HCT116 (cell line): Measurements from ENCODE around the gene ADAM23. TPM values are rescaled to one million over a fixed set of nuclear protein-coding genes. Genes with fewer than 3 reads are reported as not detected.

Experiments
- ATAC-seq: fragments of 200-7000 bp; cut with Tn5 transposase; 2 replicates; pipeline ENCODE4 v1.9.1; 2020; ENCODE audit warnings: mild to moderate bottlenecking, moderate library complexity
- BruUV-seq: library from RNA; stranded (reverse); fragments of 400-500 nt; replicated peaks from 2 replicates; lab custom pipeline; 2021; lab: Mats Ljungman, UMichigan
- CTCF ChIA-PET: fragments of 300-600 bp; sonication (Branson Sonifier 250); formaldehyde crosslinking; loops from one replicate; lab custom pipeline; 2021; ENCODE audit warnings: antibody characterized with exemption; lab: Charles Lee
- POLR2A ChIA-PET: fragments of 300-600, 350-600 bp; sonication (Branson Sonifier 250); formaldehyde crosslinking; loops from one replicate; lab custom pipeline; 2021; ENCODE audit warnings: antibody characterized with exemption; lab: Charles Lee
- RAD21 ChIA-PET, 2 experiments: fragments of 300-600 bp; sonication (Branson Sonifier 250); formaldehyde crosslinking; loops; one replicate each; lab custom pipeline; 2023; ENCODE audit warnings: low total read pairs in 2 of 2; ENCODE audit not compliant: uncharacterized antibody in 2 of 2, unreplicated experiment in 2 of 2, low non-redundant PET in 1 of 2; lab: Charles Lee
- DNase-seq: peaks from one replicate; pipeline ENCODE4 v3.0.0-alpha.2; 2010; ENCODE audit warnings: low read depth, low spot score
- H2AFZ ChIP-seq: fragments of 200-600 bp; shearing (Covaris generic), sonication (generic); 2 replicates; pipeline ENCODE4 v1.6.1; 2017; ENCODE audit warnings: low read depth, mixed run types, mixed read lengths, antibody characterized with exemption, low read length; ENCODE audit not compliant: poor library complexity, severe bottlenecking
- H3K27ac ChIP-seq: 2 replicates; pipeline ENCODE4 v1.5.1; 2012; ENCODE audit warnings: low read depth, low read length
- H3K27me3 ChIP-seq: fragments of 200-600 bp; sonication (generic); 2 replicates; pipeline ENCODE4 v1.6.1; 2016; ENCODE audit warnings: mixed run types, low read length, mixed read lengths; ENCODE audit not compliant: insufficient read depth
- H3K36me3 ChIP-seq, 2 experiments: fragments of 200-500 bp in 1 of 2; fragments of 200-600 bp in 1 of 2; sonication (Bioruptor generic) in 1 of 2; sonication (generic) in 1 of 2; 2 replicates each; pipeline versions ENCODE4 v1.5.1 to v1.6.1; 2014 to 2016; ENCODE audit warnings: low read length in 2 of 2, inconsistent platforms in 1 of 2, mixed read lengths in 1 of 2, mixed run types in 1 of 2; ENCODE audit not compliant: insufficient read depth in 2 of 2, control insufficient read depth in 1 of 2
- H3K4me1 ChIP-seq, 2 experiments: fragments of 200-600 bp in 1 of 2; sonication (generic) in 1 of 2; 2 replicates each; pipeline versions ENCODE4 v1.5.1 to v1.6.1; 2012 to 2017; ENCODE audit warnings: low read length in 2 of 2, inconsistent platforms in 1 of 2, mild to moderate bottlenecking in 1 of 2, mixed read lengths in 1 of 2, mixed run types in 1 of 2, moderate library complexity in 1 of 2; ENCODE audit not compliant: insufficient read depth in 2 of 2, control insufficient read depth in 1 of 2
- H3K4me2 ChIP-seq: fragments of 200-600 bp; sonication (generic); 2 replicates; pipeline ENCODE4 v1.6.1; 2017; ENCODE audit warnings: mixed run types, low read length, mixed read lengths
- H3K4me3 ChIP-seq, 2 experiments: fragments of 200-600 bp in 1 of 2; sonication (generic) in 1 of 2; replicated peaks in 1 of 2; 2 replicates each; pipeline ENCODE4 v1.5.1; 2011 to 2016; ENCODE audit warnings: low read length in 2 of 2, control low read depth in 1 of 2, low read depth in 1 of 2, mild to moderate bottlenecking in 1 of 2, mixed read lengths in 1 of 2, mixed run types in 1 of 2
- H3K79me2 ChIP-seq: fragments of 200-600 bp; sonication (generic); 2 replicates; pipeline ENCODE4 v1.6.1; 2017; ENCODE audit warnings: mild to moderate bottlenecking, mixed run types, low read length, moderate library complexity, mixed read lengths; ENCODE audit not compliant: insufficient read depth
- H3K9ac ChIP-seq: fragments of 200-600 bp; sonication (generic); 2 replicates; pipeline ENCODE4 v1.6.1; 2016; ENCODE audit warnings: low read length, mixed read lengths
- H3K9me2 ChIP-seq: fragments of 200-600 bp; sonication (generic), shearing (Covaris generic); 2 replicates; pipeline ENCODE4 v1.6.1; 2017; ENCODE audit warnings: mixed run types, mild to moderate bottlenecking, moderate library complexity; ENCODE audit not compliant: insufficient read depth
- H3K9me3 ChIP-seq, 2 experiments: fragments of 200-500 bp in 1 of 2; fragments of 200-600 bp in 1 of 2; sonication (Bioruptor generic) in 1 of 2; sonication (generic) in 1 of 2; 2 replicates each; pipeline ENCODE4 v1.6.1; 2014 to 2017; ENCODE audit warnings: low read length in 2 of 2, mixed read lengths in 2 of 2, inconsistent platforms in 1 of 2, low read depth in 1 of 2, mild to moderate bottlenecking in 1 of 2, mixed run types in 1 of 2, moderate library complexity in 1 of 2; ENCODE audit not compliant: control insufficient read depth in 1 of 2, insufficient read depth in 1 of 2
- H4K20me1 ChIP-seq: fragments of 200-600 bp; sonication (generic), shearing (Covaris generic); 2 replicates; pipeline ENCODE4 v1.6.1; 2017; ENCODE audit warnings: mixed run types, mild to moderate bottlenecking, moderate library complexity; ENCODE audit not compliant: insufficient read depth
- CTCF ChIP-seq, 3 experiments: fragments of 200-600 bp in 1 of 3; sonication (generic) in 1 of 3; IDR thresholded peaks in 2 of 3; conservative IDR thresholded peaks in 1 of 3; 2 replicates each; pipeline ENCODE4 v1.5.1; 2012 to 2017; ENCODE audit warnings: low read depth in 2 of 3, low read length in 2 of 3, antibody characterized with exemption in 1 of 3, borderline replicate concordance in 1 of 3, control low read depth in 1 of 3, mild to moderate bottlenecking in 1 of 3, mixed read lengths in 1 of 3, mixed run types in 1 of 3, moderate library complexity in 1 of 3; ENCODE audit not compliant: insufficient read depth in 1 of 3
- EGR1 ChIP-seq: IDR thresholded peaks from 2 replicates; pipeline ENCODE4 v1.6.1; 2012; ENCODE audit warnings: low read depth
- EZH2phosphoT487 ChIP-seq: fragments of 200-600 bp; IDR thresholded peaks from 2 replicates; pipeline ENCODE4 v1.6.1; 2018; ENCODE audit warnings: antibody characterized with exemption, borderline replicate concordance
- FOSL1 ChIP-seq: IDR thresholded peaks from 2 replicates; pipeline ENCODE4 v1.6.1; 2012; ENCODE audit warnings: low read depth
- POLR2AphosphoS5 ChIP-seq: IDR thresholded peaks from 2 replicates; pipeline ENCODE4 v1.6.1; 2011; ENCODE audit warnings: mild to moderate bottlenecking, low read depth, low read length, moderate library complexity
- REST ChIP-seq: IDR thresholded peaks from 2 replicates; pipeline ENCODE4 v1.6.1; 2012; ENCODE audit warnings: low read depth
- SIN3A ChIP-seq: IDR thresholded peaks from 2 replicates; pipeline ENCODE4 v1.6.1; 2012; ENCODE audit warnings: low read depth
- SP1 ChIP-seq: IDR thresholded peaks from 2 replicates; pipeline ENCODE4 v1.6.1; 2012; ENCODE audit warnings: low read depth
- SRF ChIP-seq: IDR thresholded peaks from 2 replicates; pipeline ENCODE4 v1.6.1; 2012; ENCODE audit warnings: low read depth
- YY1 ChIP-seq: IDR thresholded peaks from 2 replicates; pipeline ENCODE4 v1.6.1; 2011; ENCODE audit warnings: low read length, low read depth, moderate library complexity, mild to moderate bottlenecking; ENCODE audit not compliant: insufficient replicate concordance; ENCODE audit errors: extremely low read depth
- ZBTB33 ChIP-seq: IDR thresholded peaks from 2 replicates; pipeline ENCODE4 v1.6.1; 2011; ENCODE audit warnings: mild to moderate bottlenecking, low read length, moderate library complexity; ENCODE audit not compliant: insufficient replicate concordance; ENCODE audit errors: extremely low read depth
- ZFX ChIP-seq: fragments of 450-650 bp; IDR thresholded peaks from 2 replicates; pipeline ENCODE4 v1.6.1; 2017
- ZNF274 ChIP-seq: fragments of 200-500 bp; sonication (Bioruptor generic); IDR thresholded peaks from 2 replicates; pipeline ENCODE4 v1.6.1; 2014; ENCODE audit warnings: mild to moderate bottlenecking, low read depth, low read length, inconsistent platforms
- intact Hi-C: fragments of 100-400 bp; cut with micrococcal nuclease; formaldehyde crosslinking; loops from 2 replicates; pipeline ENCODE4 v1.10.0; 2022
- total RNA-seq: library from RNA; stranded (reverse); gene quantifications from one replicate; pipeline ENCODE4 v1.2.1, GENCODE V29; 2021; ENCODE audit not compliant: unreplicated experiment
- TF ChIP-seq, protein P1 (sequence below): IDR thresholded peaks from 2 replicates; pipeline ENCODE4 v1.6.1; 2012
- TF ChIP-seq, protein P2 (sequence below): IDR thresholded peaks from 2 replicates; pipeline ENCODE4 v1.6.1; 2012

Gene ADAM23
- total RNA-seq, 1 experiment from 2014 or later: 0.10 TPM

- no peaks in the 10 kb centered on the region for H3K9me2 ChIP-seq
- ATAC-seq: no peak
- no peak overlapping the region for H2AFZ ChIP-seq
- no peak overlapping the region for H3K9ac ChIP-seq
- H3K79me2 ChIP-seq: no peaks in the 10 kb centered on the region
- TF ChIP-seq EGR1 (no peak), ZFX (no peak), SRF (no peak), EZH2phosphoT487 (no peak), FOSL1 (no peak), SIN3A (no peak), SP1 (no peak), YY1 (no peak), POLR2AphosphoS5 (no peak), ZNF274 (no peak), CTCF (IDR thresholded peaks at IDR 0.05 in 2 of 3, conservative IDR thresholded peaks at IDR 0.05 in 1 of 3; ENCODE audit: borderline replicate concordance in 1 of 3, insufficient read depth in 1 of 3, low read depth in 2 of 3, low read length in 2 of 3) (no peak), REST (no peak), ZBTB33 (no peak)
- TF ChIP-seq, protein P1, sequence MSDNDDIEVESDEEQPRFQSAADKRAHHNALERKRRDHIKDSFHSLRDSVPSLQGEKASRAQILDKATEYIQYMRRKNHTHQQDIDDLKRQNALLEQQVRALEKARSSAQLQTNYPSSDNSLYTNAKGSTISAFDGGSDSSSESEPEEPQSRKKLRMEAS: no peak
- TF ChIP-seq, protein P2, sequence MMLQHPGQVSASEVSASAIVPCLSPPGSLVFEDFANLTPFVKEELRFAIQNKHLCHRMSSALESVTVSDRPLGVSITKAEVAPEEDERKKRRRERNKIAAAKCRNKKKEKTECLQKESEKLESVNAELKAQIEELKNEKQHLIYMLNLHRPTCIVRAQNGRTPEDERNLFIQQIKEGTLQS: no peak
- TF ChIP-seq, all 23 proteins: peak for 0
- H3K27me3 ChIP-seq: no peaks in the 10 kb centered on the region
- DNase-seq: no peak
- H3K4me1 ChIP-seq: no peaks in the 10 kb centered on the region
- H3K4me2 ChIP-seq: no peak overlapping the region
- no TSS peak for BruUV-seq
- ChIA-PET POLR2A (no interaction called here), RAD21 (no interaction called here), CTCF (interaction anchor here (1.4 kb wide), 1 partner anchor 39 kb away, joined by 4 read pairs; no protein-coding TSS in a partner anchor)
- H3K27ac ChIP-seq: no peak overlapping the region
- H3K9me3 ChIP-seq: no peaks in the 10 kb centered on the region
- intact Hi-C loops: no loop called here
- H3K4me3 ChIP-seq: no peak overlapping the region
- H3K36me3 ChIP-seq: no peaks in the 10 kb centered on the region
- no peaks in the 10 kb centered on the region for H4K20me1 ChIP-seq
Measured at GRCh38 chr2:206597717-206598218, 154.4 kb downstream of the ADAM23 start.
